Measurements from ENCODE around the gene TTF2. TPM values are rescaled to one million over a fixed set of nuclear protein-coding genes. Genes with fewer than 3 reads are reported as not detected.

TTF2 gene
- total and polyA plus RNA-seq, 2 of the 8 experiments (the other 6 are each of a cell fraction or from before 2014, with no cell fraction given), result 16.9 to 89.6 TPM

- Histone ChIP-seq H3K4me2 (ENCODE audit: insufficient read depth in 1 of 2, low read depth in 2 of 2, low read length in 2 of 2) (no peak overlapping the region), H2BK12ac (ENCODE audit: low read depth, low read length) (no peak overlapping the region), H4K8ac (ENCODE audit: extremely low read depth, insufficient read depth, low read length) (no peak overlapping the region), H3K23ac (ENCODE audit: insufficient read length) (no peak overlapping the region), H2BK20ac (ENCODE audit: low read length) (no peak overlapping the region), H3K9ac (replicated peaks in 1 of 4; ENCODE audit: extremely low read depth in 1 of 4, low read depth in 3 of 4, low read length in 3 of 4) (no peak overlapping the region), H3K4me3 (ENCODE audit: extremely low read depth in 1 of 4, insufficient read depth in 2 of 4, low read depth in 3 of 4, low read length in 4 of 4) (no peak overlapping the region), H3K4me1 (replicated peaks in 1 of 4; ENCODE audit: control insufficient read depth in 3 of 4, insufficient read depth in 4 of 4, low read length in 3 of 4) (peaks cover 0 to 6% (median 0%) of the 10 kb centered on the region in 4 experiments; a peak in 2 of 7 replicates), H3K9me3 (ENCODE audit: insufficient read depth in 2 of 2, low read depth in 1 of 2, low read length in 1 of 2) (no peaks in the 10 kb centered on the region), H4K91ac (replicated peaks; ENCODE audit: insufficient read length, low read length) (no peak overlapping the region), H3K56ac (replicated peaks; ENCODE audit: insufficient read length, low read depth, low read length) (no peak overlapping the region), H3K27ac (ENCODE audit: low read depth, low read length) (no peak overlapping the region), H3K14ac (ENCODE audit: insufficient read length) (no peak overlapping the region), H3K18ac (ENCODE audit: extremely low read depth, low read length) (no peak overlapping the region), H3K4ac (replicated peaks; ENCODE audit: insufficient read length, low read depth, low read length) (no peak overlapping the region), H2AFZ (ENCODE audit: low read length) (no peak overlapping the region), H3K79me1 (ENCODE audit: low read depth, low read length) (no peaks in the 10 kb centered on the region), H3K79me2 (ENCODE audit: control insufficient read depth in 1 of 2, insufficient read depth in 2 of 2, low read length in 2 of 2) (no peaks in the 10 kb centered on the region), H2BK15ac (ENCODE audit: low read length) (no peak overlapping the region), H4K5ac (ENCODE audit: insufficient read length, low read depth, low read length) (no peak overlapping the region), H4K20me1 (replicated peaks in 1 of 2; ENCODE audit: control insufficient read depth in 1 of 2, insufficient read depth in 2 of 2, low read length in 2 of 2) (no peaks in the 10 kb centered on the region), H2BK5ac (ENCODE audit: low read depth, low read length) (no peak overlapping the region), H3K27me3 (replicated peaks in 1 of 4; ENCODE audit: control insufficient read depth in 3 of 4, extremely low read depth in 1 of 4, insufficient read depth in 3 of 4, low read length in 3 of 4) (no peaks in the 10 kb centered on the region), H3K23me2 (ENCODE audit: low read depth, low read length) (no peaks in the 10 kb centered on the region), H3K36me3 (ENCODE audit: control insufficient read depth in 2 of 4, insufficient read depth in 4 of 4, low read length in 3 of 4) (no peaks in the 10 kb centered on the region), H2AK5ac (ENCODE audit: low read depth, low read length) (no peak overlapping the region), H2BK120ac (replicated peaks; ENCODE audit: low read depth, low read length) (no peak overlapping the region)
- ChIA-PET CTCF (ENCODE audit: partially characterized antibody) (interaction anchor here (0.6 to 1.6 kb wide), 3 partner anchors 17 to 321 kb away, joined by 3 read pairs; no protein-coding TSS in a partner anchor), POLR2A (ENCODE audit: partially characterized antibody) (interaction anchor here (0.6 kb wide), 1 partner anchor 99 kb away, joined by 3 read pairs; no protein-coding TSS in a partner anchor)
- DNase-seq (ENCODE audit: low read depth in 1 of 2, low spot score in 2 of 2), result no peak
- WGBS, 2 experiments (ENCODE audit: extremely low coverage in 1 of 2, insufficient coverage in 1 of 2, insufficient read length in 1 of 2, insufficient replicate concordance in 2 of 2, low coverage in 1 of 2, low lambda C conversion rate in 2 of 2, missing lambda C conversion rate in 1 of 2), result 84% methylated on average over 7 of the region's 7 CpGs; no CpG with 5 or more reads in 1 of the 2 experiments
- no peak for FAIRE-seq
- no peak for TF ChIP-seq RAD21 (IDR thresholded peaks at IDR 0.05 in 1 of 2, conservative IDR thresholded peaks at IDR 0.05 in 1 of 2; ENCODE audit: low read depth in 2 of 2, low read length in 2 of 2)
- no peak for TF ChIP-seq USF2 (IDR thresholded peaks at IDR 0.05; ENCODE audit: low read length)
- TF ChIP-seq POLR2AphosphoS5 (IDR thresholded peaks at IDR 0.05; ENCODE audit: low read depth, low read length), result no peak
- no peak for TF ChIP-seq RBBP5 (IDR thresholded peaks at IDR 0.05; ENCODE audit: borderline replicate concordance, low read depth, low read length)
- TF ChIP-seq NRF1 (IDR thresholded peaks at IDR 0.05; ENCODE audit: low read depth, low read length), result no peak
- no peak for TF ChIP-seq SAP30 (IDR thresholded peaks at IDR 0.05; ENCODE audit: insufficient read depth, insufficient replicate concordance, low read length)
- no peak for TF ChIP-seq TBP (IDR thresholded peaks at IDR 0.05; ENCODE audit: low read depth, low read length)
- TF ChIP-seq KDM1A (IDR thresholded peaks at IDR 0.05; ENCODE audit: borderline replicate concordance, low read length), result no peak
- no peak for TF ChIP-seq KDM4A (IDR thresholded peaks at IDR 0.05; ENCODE audit: low read depth, low read length, severe bottlenecking)
- no peak for TF ChIP-seq ZNF274 (IDR thresholded peaks at IDR 0.05; ENCODE audit: borderline replicate concordance, extremely low read depth, low read length)
- TF ChIP-seq E2F6 (IDR thresholded peaks at IDR 0.05), result no peak
Measured at GRCh38 chr1:117034791-117035290, 25.3 kb upstream of the TTF2 start.
